HG03521 (cell line): Measurements from ENCODE around the gene SERINC5.
"Not testable (repeated sequence)": the region's sequence is repeated elsewhere in the genome, so short reads cannot be mapped to it uniquely, and the experiment has no call there.

Experiments
- ATAC-seq: cut with Tn5 transposase; IDR thresholded peaks from one replicate; pipeline ENCODE4 v1.9.1; 2021; ENCODE audit warnings: mild to moderate bottlenecking, moderate library complexity; ENCODE audit not compliant: unreplicated experiment

Gene SERINC5

DNA sequence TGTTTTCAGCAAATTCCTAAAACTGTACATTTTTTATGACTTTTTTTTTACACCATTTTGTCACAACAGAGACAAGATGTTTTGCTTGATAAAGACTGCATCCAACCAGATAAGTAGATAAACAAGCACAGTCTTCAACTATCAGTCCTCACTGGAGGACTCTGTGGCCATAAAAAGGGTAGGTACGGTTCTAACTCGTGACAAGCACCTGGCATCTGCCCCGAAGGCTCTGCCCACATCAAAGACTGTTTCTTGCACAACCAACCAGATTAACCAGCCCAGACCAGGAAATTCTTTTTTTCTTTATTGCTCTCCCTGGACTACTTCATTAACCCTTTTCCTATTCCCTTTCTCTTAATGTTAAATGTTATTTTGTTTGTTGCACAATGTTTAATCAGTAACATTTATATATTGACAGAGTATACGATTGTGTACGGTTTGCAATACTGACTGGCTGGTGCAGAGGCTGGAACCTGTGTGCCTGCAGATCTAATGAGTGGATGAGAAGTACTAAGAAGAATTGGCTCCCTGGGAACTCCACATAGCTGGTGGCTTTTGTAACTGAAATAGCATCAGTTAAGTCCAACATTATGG, 74.1 kb downstream of the SERINC5 start:
- no peak for ATAC-seq

GRCh38 chr5:80177236-80177635, 78.6 kb downstream of the SERINC5 start:
- ATAC-seq: no peak

DNA sequence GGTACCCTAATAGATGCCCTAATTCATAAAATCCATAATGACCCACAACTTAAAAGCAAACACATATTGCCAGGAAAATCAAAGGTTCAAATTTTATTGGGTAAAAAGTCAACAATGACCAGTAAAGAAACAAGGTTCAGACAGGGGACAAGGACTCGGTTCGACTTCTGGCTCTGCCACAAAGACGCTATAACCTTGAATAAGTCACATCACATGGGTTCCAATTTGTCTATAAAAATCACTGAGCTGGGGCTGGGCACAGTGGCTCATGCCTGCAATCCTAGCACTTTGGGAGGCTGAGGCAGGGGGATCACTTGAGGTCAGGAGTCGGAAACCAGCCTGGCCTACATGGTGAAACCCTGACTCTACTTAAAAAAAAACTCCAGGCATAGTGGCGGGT, 80.5 kb downstream of the SERINC5 start:
- no peak for ATAC-seq

- no peak for ATAC-seq
Measured at GRCh38 chr5:80174790-80175189, 81.1 kb downstream of the SERINC5 start.

- ATAC-seq: no peak
Measured at GRCh38 chr5:80172067-80172695, 83.7 kb downstream of the SERINC5 start.

GRCh38 chr5:80170117-80170535, 85.7 kb downstream of the SERINC5 start:
- no peak for ATAC-seq

DNA sequence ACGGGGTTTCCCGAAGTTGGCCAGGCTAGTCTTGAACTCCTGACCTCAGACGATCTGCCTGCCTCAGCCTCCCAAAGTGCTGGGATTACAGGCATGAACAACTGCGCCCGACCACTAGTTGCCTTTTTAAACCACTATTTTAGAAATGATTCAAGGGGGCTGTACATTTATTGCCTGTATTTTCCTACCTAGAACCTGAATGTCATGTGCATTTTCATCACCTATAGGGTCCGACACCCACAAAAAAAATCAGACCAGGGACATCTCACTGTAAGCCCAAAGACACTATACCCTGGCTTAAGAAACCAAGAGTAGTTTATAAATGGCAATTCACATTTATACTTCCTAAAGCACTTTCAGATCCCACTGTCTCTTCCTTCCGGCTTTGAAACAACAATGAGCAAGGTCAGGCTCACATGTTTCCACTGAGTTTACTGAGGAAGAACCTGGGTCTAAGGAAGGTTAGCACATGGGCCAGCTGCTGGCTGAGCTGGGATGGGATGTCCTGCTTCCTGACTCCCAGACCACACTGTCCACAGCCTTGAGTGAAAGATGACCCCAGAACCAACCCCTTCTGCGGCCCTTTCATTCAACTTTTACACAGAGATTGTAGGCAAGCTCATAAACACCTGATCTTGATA, 87.3 kb downstream of the SERINC5 start:
- no peak for ATAC-seq

GRCh38 chr5:80165452-80165851, 90.4 kb downstream of the SERINC5 start:
- ATAC-seq: no peak

DNA sequence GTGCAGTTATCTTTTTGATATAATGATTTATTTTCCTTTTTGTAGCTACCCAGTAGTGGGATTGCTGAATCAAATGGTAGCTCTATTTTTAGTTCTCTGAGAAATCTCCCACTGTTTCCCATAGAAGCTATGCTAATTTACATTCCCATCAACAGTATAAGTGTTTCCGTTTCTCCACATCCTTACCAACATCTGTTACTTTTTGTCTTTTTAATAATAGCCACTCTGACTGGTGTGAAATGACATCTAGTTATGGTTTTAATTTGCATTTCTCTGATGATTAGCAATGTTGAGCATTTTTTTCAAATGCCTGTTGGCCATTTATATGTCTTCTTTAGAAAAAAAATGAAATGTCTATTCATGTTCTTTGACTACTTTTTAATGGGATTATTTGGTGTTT, 94.7 kb downstream of the SERINC5 start:
- no peak for ATAC-seq

DNA sequence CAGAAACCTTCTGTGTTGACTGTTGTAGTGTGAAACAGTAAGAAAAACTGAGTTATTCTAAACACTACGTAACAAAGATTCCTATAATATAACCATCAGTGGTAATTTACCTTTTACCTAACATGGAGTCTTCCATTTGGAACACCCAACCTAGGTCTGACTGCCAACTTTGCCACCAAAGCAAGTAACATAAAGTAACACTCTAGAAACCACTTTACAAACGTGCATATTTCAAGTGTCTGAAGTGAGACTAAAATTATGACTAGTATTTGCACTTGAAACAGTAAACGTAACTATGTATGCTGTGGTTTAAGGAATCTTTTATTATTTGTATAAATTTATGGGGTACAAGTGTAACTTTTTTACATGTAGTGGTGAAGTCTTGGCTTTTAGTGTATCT, 95.6 kb downstream of the SERINC5 start:
- ATAC-seq: no peak

- no peak for ATAC-seq
Measured at GRCh38 chr5:80159133-80159815, 96.6 kb downstream of the SERINC5 start.

DNA sequence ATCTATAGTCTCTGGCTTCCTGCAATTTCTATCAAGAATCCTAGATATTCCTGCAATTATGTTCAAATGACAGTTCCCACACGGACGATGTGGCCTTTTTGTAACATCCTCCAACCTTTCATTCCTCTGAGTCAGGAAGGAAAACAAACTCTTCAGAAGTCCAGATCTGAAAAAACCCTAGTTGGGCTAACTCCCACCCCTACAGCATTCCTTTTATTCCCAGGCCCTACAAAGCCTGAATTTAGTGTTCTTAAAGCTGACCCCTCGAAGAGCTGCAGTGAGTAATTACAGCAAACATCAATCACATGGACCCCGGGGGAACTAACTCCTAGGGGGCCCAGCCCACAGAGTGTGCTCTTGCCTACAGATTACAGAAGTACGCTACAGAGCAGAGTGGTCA, 99.7 kb downstream of the SERINC5 start:
- no peak for ATAC-seq

DNA sequence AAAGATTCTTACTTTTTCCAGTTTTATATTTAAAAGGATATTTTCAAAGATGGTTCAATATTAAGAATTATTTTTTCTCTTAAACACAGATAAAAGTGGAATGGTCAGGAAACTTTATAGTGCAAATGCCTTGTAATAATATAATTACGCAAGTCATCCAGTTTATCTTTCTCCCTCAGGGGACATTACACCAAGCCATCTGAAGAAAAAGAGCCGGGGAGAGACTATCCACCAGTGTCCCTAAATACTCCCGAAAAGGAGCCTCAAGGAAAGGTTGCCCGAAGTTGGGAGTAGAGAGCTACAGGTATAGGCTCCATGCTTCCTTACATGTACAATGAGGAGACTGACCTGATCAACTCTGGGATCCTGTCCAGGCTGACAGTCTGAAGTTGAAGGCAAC, 101.1 kb downstream of the SERINC5 start:
- no peak for ATAC-seq

DNA sequence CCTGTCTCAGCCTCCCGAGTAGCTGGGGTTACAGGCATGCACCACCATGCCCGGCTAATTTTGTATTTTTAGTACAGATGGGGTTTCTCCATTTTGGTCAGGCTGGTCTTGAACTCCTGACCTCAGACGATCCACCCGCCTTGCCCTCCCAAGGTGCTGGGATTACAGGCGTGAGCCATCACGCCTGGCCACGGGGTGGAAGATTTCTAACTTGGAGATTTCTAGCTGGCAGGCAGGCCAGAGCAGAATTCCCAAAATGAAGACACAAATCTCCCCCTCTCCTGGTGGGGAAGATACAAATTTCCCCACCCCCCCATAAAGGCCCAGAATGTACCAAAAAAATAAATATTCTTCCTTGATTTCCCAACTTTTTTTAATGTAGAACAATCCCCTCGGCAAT, 101.6 kb downstream of the SERINC5 start:
- not testable (repeated sequence) for ATAC-seq

- ATAC-seq: no peak
Measured at GRCh38 chr5:80153586-80154126, 102.2 kb downstream of the SERINC5 start.

DNA sequence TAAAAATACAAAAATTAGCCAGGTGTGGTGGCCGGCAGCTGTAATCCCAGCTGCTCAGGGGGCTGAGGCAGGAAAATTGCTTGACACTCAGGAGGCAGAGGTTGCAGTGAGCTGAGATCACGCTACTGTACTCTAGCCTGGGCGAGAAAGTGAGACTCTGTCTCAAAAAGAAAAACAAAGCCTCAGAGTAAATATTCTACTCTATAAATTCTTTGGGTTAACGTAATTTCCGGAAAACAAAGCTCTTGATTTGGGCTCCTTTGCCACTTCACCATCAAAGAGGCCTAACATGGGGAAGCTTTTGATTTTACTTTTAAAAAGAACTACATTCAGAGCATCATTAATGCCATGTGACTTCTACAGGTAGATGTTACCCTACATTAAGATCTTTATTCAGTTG, 103.1 kb downstream of the SERINC5 start:
- ATAC-seq: no peak

DNA sequence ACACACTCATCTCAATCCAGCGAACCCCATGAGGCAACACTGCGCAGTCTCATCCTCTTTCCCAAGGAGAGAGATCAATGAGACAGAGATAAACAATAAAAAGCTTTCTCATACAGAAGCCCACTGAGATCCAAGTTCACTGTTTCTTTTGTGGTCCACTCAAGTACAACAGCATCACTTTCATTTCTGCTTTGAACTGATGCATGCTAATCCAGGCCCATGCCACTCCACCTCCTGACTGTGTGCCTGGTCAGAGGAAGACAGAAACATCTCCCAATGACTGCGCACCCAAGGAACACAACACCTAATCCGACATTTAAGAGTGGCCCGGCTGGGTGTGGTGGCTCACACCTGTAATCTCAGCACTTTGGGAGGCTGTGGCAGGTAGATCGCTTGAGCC, 104.0 kb downstream of the SERINC5 start:
- no peak for ATAC-seq

- no peak for ATAC-seq
Measured at GRCh38 chr5:80150731-80151130, 105.1 kb downstream of the SERINC5 start.

- no peak for ATAC-seq
Measured at GRCh38 chr5:80149161-80149609, 106.7 kb downstream of the SERINC5 start.

GRCh38 chr5:80147119-80147815, 108.6 kb downstream of the SERINC5 start:
- no peak for ATAC-seq

DNA sequence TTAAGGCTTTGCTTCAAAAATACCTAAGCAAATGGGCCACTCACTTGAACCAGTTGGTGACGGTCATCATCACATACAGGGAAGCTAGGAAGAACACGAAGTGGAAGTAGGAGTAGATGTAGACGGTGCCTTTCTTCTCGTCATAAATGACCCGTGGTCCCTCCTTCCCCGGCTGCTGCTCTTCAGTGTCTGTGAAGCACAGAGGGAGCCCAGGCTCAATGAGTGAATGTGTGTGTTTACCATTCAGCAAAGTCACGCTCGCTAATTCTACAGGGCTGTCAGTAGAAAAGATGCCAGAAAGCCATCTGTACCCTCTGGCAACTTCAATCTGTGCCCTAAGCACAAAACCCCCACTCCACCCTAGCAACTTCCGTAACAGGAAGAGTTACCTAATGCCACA, 109.8 kb downstream of the SERINC5 start:
- no peak for ATAC-seq
